AG20443 (cell line): ENCODE measurements around the gene NCR2.

Experiments used
- DNase-seq: peaks from one replicate; pipeline ENCODE4 v3.0.0; 2012; ENCODE audit warnings: low spot score, mixed read lengths

Gene NCR2

DNA sequence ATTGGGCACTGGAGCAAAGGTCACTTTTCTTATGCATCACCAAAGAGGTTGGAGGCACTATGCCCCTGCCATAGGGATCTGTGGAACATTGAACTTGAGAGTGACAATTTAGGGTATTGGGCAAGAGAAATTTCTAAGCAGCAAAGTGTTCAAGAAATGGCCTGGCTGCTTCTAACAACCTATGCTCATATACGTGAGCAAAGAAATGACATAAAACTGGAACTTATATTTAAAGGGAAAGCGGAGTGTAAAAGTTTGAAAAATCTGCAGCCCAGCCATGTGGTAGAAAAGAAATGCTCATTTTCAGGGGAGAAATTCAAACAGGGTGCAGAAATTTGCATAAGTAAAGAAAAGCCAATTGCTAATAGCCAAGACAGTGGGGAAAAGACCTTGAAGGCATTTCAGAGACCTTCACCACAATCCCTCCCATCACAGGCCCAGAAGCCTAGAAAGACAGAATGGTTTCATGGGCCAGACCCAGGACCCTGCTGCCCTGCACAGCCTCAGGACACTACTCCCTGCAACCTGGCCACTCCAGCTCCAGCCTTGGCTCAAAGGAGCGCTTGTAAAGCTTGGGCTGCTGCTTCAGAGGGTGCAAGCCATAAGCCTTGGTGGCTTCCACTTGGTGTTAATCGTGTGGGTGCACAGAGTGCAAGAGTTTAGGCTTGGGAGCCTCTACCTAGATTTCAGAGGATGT is 24.4 kb downstream of the NCR2 start:
- DNase-seq = no peak

DNA sequence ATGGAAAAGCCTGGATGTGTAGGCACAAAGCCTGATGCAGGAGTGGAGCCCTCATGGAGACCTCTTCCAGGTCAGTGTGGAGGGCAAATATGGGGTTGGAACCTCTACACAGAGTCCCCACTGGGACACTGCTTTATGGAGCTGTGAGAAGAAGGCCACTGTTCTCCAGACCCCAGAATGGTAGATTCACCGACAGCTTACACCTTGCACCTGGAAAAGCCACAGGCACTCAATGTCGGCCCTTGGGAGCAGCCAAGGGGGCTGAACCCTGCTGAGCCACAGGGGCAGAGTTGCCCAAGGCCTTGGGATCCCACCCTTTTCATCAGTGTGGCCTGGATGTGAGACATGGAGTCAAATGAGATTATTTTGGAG is 24.9 kb downstream of the NCR2 start:
- DNase-seq = no peak

GRCh38 chr6:41366150-41366549 is 30.7 kb downstream of the NCR2 start:
- no peak for DNase-seq

GRCh38 chr6:41367061-41367460 is 31.7 kb downstream of the NCR2 start:
- no peak for DNase-seq

- DNase-seq = peak; percentile 82
Measured at GRCh38 chr6:41367700-41368099, 32.3 kb downstream of the NCR2 start.

DNA sequence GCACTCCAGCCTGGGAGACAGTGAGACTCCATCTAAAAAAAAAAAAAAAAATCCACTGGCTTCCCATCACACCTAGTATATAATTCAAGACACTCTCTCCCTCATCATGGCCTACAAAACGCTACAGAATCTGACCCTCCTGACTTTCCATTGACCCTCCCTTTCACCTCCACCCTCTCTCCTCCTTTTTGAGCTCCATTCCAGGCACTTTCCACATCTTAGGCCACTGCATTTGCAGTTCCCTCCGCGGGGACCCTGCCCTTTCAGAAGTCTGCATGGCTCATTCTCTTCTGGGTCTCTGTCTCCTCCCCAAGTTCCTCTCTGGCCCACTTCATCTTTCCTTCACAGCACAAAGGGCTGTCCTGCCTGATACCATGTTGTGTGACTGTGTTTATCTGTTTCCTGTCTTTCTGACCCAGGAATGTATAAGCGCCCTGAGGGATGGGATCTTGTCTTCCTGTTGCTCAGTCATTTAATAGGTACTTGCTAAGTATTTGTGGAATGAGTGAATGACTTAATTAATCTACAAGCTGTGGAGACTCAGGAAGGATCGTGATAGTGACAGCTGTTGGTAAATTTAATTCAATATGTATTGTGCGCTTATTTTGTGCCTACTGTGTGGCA is 35.2 kb downstream of the NCR2 start:
- no peak for DNase-seq

DNA sequence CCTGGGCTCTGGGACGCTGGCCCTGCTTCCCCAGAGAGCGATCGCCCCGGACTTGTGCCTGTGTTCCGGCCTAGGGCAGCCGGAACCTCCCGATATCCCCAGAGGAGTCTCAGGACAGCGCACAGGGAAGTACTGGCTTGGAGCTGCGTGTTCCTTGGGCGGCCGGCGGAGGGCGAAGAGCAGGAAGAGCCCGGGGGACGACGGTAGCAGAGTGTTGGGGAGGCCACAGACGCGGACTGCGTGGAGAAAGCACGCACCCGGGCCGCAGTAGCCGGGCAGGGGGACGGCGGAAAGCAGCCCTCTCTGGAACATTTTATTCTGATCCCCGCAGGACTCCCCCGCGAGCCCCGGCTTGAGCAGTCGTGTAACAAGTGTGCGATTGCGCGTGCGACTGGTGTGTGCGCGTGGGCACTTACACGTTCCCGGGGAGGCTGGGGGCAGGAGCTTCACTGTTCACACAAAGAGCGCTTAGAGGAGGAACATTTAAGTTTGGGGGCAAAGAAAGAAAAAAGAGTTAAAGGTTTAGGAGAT is 36.1 kb downstream of the NCR2 start:
- peak; percentile 72 for DNase-seq

- DNase-seq = peak; percentile 47
Measured at GRCh38 chr6:41371992-41372831, 36.8 kb downstream of the NCR2 start.

- no peak for DNase-seq
Measured at GRCh38 chr6:41372832-41373626, 37.6 kb downstream of the NCR2 start.

DNA sequence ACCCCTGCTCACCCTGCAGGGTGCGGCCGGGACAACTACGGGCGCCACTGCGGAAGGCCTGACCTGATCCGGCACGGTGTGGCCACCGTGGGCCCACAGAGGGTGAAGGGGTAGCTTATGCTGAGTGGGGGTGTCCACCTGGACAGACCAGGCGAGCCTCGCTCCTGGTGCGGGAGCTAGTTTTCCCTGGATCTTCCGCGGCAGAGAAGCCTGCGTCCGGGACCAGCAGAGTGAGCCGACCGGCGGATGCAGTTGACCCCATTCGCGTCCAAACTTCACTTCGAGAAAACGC is 38.2 kb downstream of the NCR2 start:
- no peak for DNase-seq

DNA sequence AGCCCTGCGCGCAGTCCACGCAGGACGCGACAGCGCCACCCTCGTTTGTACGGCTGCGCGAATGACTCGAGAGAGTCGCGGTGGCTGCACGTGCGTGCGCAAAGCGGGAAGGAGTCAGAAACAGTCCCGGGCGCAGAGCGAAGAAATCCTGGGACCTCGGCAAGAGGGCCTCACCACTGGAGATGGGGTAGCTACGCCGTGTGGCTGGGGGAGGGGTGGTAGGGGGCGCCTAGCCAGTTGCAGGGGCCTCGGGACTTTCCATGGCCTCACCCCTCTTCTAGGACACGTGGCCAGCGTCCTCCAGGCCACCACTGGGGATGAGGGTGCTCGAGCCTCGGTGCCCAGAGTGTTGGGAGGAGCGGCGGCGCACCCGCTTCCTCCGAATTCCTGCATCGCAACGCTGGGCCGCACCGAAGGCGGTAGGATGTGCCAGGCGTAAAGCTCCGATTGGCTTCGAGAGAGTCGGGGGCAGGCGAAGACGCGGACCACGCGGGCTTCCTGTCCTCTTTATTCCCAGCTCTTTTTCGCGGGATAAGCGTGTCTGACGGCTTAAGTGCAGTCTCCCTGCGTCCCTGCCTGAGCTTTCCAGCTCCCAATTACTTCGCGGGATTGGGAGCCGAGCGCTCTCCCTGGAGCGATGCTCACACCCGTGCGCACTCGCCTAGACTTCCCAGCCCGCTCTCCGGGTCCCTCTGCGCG is 38.7 kb downstream of the NCR2 start:
- no peak for DNase-seq

DNA sequence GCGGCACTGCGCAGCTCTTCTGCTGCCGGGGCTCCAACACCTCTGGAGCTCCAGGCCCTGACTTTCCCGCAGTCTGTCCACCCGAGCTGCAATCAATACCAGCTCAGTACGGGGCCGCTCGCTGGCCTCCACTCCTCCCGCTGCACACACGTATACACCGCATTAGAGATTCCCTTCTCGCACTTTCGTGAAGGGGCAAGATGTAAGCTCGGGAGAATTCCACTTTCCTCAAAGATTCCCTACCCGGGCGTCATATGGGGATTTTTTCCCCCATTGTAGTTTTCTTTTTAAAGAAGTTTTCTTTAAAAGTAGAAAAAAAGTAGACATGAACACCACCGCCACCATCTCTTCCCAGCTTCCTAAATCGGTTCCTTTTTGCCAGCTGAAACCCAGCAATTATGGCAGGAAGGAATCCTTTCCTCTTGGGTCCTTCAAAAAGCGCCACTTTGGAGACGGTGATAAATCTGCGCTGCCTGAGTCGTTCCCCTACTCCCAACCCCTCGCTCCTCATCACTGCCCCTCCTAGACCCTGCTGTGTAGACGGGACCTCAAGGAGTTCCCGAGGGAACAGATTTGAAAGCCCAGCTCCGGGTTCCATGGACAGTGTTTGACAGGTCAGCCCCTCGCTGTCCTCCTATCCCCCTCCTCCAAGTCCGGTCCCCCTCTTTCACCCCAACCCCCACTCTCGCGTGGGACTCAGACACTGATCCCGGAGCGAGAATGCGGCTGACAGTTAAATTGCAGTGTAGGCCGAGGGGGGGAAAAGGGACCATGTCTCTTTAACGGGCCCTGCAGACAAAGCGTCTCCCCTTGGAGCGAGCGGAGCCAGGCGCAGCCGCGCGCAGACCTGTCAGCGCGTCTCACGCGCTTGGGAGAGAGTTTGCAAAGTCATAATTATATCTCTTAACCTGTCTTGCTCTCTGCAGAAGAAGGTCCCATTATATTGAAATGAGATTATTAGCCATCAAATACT is 39.5 kb downstream of the NCR2 start:
- no peak for DNase-seq

- DNase-seq = no peak
Measured at GRCh38 chr6:41375598-41376151, 40.3 kb downstream of the NCR2 start.

DNA sequence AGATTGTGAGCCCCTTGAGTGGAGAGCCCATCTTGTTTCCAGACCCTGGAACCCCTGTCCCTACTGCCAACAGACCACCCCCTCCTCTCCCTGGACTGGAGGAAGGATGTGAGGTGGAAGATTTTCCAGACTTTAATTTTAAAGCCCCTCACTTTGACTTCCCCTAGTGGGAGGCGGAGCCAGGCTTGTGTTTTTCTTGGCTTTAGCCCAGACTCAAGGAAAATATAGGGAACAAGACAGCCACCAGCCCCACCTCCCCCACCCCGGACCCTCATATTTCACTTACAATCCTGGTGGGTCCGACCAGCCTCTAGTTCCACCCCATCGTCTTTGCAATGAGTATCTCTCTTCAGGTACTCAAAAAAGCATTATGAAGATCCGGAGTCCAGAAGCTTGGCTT is 40.8 kb downstream of the NCR2 start:
- DNase-seq = no peak

DNA sequence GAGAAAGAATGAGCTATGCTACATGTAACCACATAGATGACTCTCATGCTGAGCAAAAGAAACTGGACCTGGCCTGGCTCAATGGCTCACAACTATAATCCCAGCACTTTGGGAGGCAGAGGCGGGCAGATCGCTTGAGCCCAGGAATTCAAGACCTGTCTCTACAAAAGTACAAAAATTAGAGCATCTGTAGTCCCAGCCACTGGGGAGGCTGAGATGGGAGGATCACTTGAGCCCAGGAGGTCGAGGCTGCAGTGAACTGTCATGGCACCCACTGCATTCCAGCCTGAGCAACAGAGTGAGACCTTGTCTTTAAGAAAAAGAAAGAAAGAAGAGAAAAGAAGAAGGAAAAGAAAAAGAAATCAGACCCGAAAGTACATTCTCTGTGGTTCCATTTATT is 41.7 kb downstream of the NCR2 start:
- DNase-seq = no peak

DNA sequence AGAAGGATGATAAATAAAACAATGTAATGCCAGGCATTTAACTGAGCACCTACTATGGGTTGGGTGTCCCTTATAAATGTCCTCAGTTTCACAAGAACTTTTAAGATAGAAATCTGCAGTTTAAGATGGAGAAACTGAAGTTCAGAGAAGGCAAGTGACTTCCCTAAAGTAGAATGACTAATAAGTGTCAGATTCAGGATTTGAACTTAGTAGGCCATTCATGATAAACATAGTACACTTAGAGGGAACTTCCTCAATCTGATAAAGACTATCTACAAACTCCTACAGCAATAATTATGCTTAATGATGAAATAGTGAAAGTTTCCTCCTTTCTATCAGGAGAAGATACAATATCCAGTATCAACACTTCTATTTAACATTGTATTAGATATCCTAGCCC is 43.9 kb downstream of the NCR2 start:
- DNase-seq = no peak

- DNase-seq = no peak
Measured at GRCh38 chr6:41386594-41386993, 51.2 kb downstream of the NCR2 start.

- DNase-seq = no peak
Measured at GRCh38 chr6:41392246-41392645, 56.8 kb downstream of the NCR2 start.

DNA sequence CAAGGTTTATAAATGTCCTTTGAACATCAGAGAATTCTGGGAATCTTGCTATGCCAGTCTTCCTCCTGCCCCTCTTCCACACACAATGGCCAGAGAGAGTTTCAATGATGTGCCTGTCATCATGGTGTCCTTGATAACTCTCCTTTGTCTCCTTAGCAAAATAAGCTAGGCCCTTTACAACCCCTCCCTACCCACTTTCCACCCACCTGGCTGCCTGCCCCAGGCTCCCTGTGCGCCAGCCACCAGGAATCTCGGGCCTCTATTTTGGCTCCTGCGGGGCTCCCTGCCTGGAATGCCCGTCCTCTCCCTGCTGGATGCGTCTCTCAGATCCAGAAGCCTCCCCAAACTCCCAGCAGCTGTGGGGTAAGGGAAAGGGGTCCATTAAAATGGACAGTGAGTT is 60.9 kb downstream of the NCR2 start:
- DNase-seq = no peak

DNA sequence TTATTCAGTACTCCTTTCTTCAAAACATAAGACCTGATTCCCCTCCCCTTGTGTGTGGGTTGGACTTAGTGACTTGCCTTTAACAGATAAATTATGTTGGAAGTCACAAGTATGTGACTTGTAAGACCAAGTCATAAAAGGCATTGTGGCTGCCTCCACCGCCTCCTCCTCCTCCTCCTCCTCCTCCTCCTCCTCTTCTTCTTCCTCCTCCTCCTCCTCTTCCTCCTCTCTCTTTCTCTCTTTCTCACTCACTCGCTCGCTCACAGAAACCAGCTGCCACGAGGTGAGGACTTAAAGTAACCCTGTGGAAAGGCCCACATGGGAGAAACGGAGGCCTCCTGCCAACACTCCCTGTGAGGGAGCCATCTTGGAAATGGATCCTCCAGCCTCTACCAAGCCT is 64.0 kb downstream of the NCR2 start:
- no peak for DNase-seq
